VCaP (cell line): ENCODE measurements around the gene ZIC4.

Experiments used
- H3K27ac ChIP-seq: fragments of 450-650 bp; 2 replicates; pipeline ENCODE4 v1.5.1; 2017
- CTCF ChIP-seq: fragments of 450-650 bp; conservative IDR thresholded peaks from 2 replicates; pipeline ENCODE4 v1.5.1; 2017; ENCODE audit warnings: mild to moderate bottlenecking, moderate library complexity

Gene ZIC4

DNA sequence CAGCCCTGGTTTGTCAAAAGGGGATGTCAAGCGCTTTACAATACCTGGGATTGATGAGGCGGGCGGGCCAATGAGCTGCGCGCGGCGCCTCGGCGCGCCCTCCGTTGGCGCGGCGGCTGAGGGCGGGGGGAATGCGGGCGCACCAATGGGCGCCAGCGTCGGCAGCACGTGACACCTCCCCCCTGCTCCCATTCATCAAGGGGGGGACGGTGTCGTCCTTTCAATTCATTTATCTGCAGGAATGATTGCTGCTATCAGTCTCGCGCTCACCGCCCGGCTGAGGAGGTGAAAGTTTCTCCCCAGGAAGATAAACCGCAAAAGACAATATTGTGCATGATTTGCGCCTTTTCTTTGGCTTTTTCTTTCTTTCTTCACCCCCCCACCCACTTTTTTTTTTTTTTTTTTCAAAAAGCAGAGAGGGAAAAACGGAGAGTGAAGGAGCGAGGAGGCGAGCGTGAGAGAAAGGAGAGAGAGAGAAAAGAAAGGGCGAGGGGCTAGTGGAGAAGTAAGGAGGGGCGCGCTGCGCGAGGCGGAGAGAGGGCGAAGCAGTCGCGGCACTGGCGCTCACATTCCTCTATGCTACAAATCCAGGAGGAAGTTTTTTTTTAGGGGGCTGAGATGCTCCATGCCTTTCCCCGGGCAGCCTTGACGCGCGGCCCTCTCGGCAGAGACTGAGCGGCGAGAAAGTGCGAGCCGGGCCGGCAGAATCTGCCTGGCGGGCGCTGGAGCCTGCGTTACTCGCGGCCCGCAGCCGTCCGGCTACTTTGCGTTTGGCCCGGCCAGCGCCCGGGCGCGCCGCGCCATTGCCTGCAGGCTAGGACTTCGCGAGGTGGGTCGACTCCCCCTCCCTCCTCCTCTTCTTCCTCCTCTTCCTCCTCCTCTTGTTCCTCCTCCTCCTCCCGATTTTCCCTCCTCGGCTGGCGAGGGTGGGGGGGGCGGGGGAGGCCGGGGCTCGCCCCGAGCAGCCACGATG is 3.1 kb upstream of the ZIC4 start, which contains the start of gene ZIC1:
Gene ZIC1 (plus strand): TSS at position 223 of the 973 bp plus-strand sequence. CDS start 748 bp downstream, at position 971.
- no peak for TF ChIP-seq CTCF
- no peak within 1 kb of the TSS for H3K27ac ChIP-seq

- H3K27ac ChIP-seq = no peak overlapping the region
- TF ChIP-seq CTCF = no peak
These were observed 2.1 kb upstream of the ZIC4 start for GRCh38 chr3:147408188-147409100.

- no peak overlapping the region for H3K27ac ChIP-seq
- no peak for TF ChIP-seq CTCF
These were observed 1.3 kb upstream of the ZIC4 start for GRCh38 chr3:147407498-147408187.

- H3K27ac ChIP-seq = no peak overlapping the region
- TF ChIP-seq CTCF = no peak
These were observed 763 bp upstream of the ZIC4 start for GRCh38 chr3:147407114-147407497.

- H3K27ac ChIP-seq = no peak overlapping the region
- no peak for TF ChIP-seq CTCF
These were observed 914 bp downstream of the ZIC4 start for GRCh38 chr3:147405231-147406027.

- no peak overlapping the region for H3K27ac ChIP-seq
- TF ChIP-seq CTCF = no peak
These were observed 1.5 kb downstream of the ZIC4 start for GRCh38 chr3:147404800-147405230.
